ENCODE data around the gene BBS10.
"Not testable (repeated sequence)": the region's sequence is repeated elsewhere in the genome, so short reads cannot be mapped to it uniquely, and the experiment has no call there.

Gene BBS10

DNA sequence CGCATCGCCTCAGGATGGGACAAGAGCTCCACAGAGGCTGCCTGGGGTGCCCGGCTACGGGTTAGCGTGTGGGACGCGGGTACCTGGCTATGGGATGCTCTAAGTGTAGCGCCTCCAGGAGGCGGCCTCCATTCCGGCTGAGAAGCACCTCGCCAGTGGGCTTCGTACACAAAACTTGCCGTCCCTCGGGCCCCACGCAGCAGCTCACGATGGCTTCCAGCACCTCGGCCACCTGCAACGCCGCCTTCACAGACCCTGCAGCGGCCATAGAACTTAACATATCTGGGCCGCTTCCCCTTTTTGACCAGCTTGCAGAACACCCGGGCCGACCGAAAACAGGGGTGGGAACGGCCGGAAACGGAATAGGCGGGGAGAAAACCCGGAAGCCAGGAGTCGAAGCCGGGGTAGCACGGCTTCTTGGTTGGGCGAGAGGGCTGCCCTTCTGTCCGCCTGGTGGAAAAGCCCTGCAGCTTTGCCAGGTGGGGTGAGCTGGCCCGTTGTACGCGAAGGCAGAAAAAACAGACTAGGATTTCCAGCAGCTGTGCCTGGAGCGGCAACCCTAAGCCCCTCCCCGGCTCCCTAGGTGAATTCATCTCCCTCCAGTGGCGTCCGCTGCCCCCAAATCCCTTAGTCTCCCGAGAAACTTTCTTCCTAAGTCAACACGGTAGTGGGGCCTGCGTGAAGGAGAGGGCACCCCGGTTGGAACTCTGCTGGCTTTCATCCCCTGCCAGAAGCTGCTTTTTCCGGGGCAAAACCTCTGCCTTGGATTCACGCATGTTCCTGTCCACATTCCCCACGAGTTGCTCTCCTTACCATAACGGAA is at the start of gene BBS10:
Gene BBS10 (minus strand): TSS at position 337 of the 823 bp plus-strand sequence. CDS start 57 bp downstream, at position 280.
- TF ChIP-seq, protein P1, sequence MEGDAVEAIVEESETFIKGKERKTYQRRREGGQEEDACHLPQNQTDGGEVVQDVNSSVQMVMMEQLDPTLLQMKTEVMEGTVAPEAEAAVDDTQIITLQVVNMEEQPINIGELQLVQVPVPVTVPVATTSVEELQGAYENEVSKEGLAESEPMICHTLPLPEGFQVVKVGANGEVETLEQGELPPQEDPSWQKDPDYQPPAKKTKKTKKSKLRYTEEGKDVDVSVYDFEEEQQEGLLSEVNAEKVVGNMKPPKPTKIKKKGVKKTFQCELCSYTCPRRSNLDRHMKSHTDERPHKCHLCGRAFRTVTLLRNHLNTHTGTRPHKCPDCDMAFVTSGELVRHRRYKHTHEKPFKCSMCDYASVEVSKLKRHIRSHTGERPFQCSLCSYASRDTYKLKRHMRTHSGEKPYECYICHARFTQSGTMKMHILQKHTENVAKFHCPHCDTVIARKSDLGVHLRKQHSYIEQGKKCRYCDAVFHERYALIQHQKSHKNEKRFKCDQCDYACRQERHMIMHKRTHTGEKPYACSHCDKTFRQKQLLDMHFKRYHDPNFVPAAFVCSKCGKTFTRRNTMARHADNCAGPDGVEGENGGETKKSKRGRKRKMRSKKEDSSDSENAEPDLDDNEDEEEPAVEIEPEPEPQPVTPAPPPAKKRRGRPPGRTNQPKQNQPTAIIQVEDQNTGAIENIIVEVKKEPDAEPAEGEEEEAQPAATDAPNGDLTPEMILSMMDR (IDR thresholded peaks at IDR 0.05; ENCODE audit: insufficient read depth, missing control alignments) = peak; percentile 33
- FAIRE-seq (no peak), DNase-seq (ENCODE audit: insufficient read length, low spot score) (peak; percentile 58)

DNA sequence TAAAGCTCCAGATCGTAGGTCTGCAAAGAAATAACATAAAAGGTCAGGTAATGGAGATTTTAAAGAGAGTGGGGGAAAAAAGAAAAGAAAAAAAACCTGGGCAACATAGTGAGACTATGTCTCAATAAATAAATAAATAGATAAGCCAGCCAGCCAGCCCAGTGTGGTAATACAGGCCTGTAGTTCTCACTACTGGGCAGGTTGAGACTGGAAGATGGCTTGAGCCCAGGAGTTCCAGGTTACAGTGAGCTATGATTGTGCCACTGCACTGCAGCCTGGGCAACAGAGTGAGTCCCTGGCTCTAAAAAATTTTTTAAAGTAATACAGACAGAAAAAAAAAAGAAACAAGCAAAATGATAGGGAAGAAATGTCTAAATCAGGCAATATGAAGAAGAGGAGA is 43.2 kb upstream of the BBS10 start:
- FAIRE-seq = no peak
- DNase-seq (ENCODE audit: insufficient read length, low spot score) = no peak
- TF ChIP-seq, protein P1 (IDR thresholded peaks at IDR 0.05; ENCODE audit: insufficient read depth, missing control alignments) = no peak

GRCh38 chr12:76387614-76388013 is 39.4 kb upstream of the BBS10 start:
- DNase-seq (ENCODE audit: insufficient read length, low spot score) (no peak), FAIRE-seq (no peak)
- TF ChIP-seq, protein P1 (IDR thresholded peaks at IDR 0.05; ENCODE audit: insufficient read depth, missing control alignments) = no peak

GRCh38 chr12:76384560-76384959 is 36.3 kb upstream of the BBS10 start:
- no peak for DNase-seq (ENCODE audit: insufficient read length, low spot score)
- no peak for FAIRE-seq
- TF ChIP-seq, protein P1 (IDR thresholded peaks at IDR 0.05; ENCODE audit: insufficient read depth, missing control alignments) = no peak

GRCh38 chr12:76383988-76384387 is 35.8 kb upstream of the BBS10 start:
- DNase-seq (ENCODE audit: insufficient read length, low spot score) = no peak
- no peak for FAIRE-seq
- TF ChIP-seq, protein P1 (IDR thresholded peaks at IDR 0.05; ENCODE audit: insufficient read depth, missing control alignments) = no peak

DNA sequence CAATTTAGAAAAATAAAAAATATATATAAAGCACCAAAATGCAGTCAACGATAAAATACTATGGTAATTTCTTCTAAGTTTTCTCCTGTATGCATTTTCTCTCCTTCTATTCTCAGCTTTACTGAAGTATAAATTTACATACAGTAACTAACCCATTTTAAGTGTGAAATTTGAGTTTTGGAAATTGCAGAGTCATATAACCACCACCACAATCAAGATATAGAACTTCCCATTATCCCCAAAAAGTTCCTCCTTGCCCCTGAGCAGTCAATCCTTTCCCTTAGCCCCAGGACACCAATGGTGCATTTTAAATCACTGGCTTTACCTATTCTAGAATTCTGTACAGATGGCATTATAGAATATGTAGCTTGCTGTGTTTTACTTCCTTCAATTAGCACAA is 31.0 kb upstream of the BBS10 start:
- TF ChIP-seq, protein P1 (IDR thresholded peaks at IDR 0.05; ENCODE audit: insufficient read depth, missing control alignments) = no peak
- FAIRE-seq = no peak

GRCh38 chr12:76376876-76377275 is 28.7 kb upstream of the BBS10 start:
- not testable (repeated sequence) for DNase-seq (ENCODE audit: insufficient read length, low spot score); FAIRE-seq

More for the DNA sequence above, 31.0 kb upstream of the BBS10 start:
- DNase-seq (ENCODE audit: insufficient read length, low spot score) = no peak

Data from D721Med (cell line).